ENCODE data around the gene ERBB2.
A peak's percentile ranks its signal among the peaks of the same experiment; 100 is the strongest.
"Not testable (repeated sequence)": the region's sequence is repeated elsewhere in the genome, so short reads cannot be mapped to it uniquely, and the experiment has no call there.

Gene ERBB2

DNA sequence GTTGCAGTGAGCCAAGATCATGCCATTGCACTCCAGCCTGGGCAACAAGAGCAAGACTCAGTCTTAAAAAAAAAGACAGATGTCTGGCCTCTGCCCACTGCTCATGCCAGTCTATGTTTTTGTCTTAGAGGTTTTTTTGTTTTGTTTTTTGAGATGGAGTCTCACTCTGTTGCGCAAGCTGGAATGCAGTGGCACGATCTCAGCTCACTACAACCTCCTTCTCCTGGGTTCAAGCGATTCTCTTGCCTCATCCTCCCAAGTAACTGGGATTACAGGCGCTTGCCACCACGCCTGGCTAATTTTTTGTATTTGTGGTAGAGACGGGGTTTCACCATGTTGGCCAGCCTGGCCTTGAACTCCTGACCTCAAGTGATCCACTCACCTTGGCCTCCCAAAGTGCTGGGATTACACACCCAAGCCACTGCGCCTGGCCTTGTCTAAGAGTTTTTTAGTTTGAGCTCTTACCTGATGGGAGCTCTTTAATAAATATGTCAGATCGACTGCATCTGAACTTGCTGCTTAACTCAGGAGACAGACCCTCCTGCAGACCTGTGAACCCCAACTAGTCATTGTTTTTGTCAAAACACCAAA, 48.7 kb downstream of the ERBB2 start:
- DNase-seq = not testable (repeated sequence)

DNA sequence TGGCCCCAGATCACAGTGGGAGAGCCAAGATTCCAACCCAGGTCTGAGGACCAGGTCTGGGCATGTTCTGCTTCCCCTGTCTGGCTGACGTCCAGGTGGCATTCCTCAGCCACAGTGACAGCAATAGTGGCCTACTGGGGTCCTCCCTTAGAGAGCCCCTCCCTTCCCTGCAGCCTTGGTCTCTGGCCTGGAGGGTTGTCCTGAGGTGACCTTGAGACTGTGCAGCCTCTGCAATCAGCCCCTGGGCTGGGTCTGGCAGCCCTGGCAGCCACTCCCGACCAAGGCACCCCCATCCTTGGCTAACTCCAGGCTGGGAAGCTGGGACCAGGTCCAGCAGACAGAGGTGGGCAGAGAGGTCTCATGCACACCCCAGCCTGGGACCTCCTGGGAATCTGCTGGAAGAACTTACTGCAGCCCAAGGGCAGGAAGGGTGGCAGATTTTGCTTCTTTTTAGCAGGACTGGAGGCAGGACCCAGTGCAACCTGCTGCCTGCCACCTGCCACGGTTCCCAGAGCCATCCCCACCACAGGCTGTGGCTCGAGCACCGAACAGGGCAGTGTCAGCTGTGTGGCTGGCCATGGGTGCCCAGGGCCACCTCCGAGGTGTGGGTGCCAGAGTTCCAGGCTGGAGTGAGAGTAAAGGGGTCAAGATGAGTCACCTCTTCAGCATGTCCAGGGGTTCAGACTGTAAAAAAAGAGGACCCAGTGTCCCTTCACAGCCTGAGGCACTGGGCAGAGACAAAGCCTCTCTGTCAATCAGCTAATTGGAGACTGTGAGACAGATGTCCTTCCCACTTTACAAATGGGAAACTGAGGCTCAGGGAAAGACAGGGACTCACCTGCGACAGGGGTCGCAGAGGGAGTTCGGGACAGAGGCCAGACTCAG, 50.5 kb downstream of the ERBB2 start:
- DNase-seq = peak; percentile 9

DNA sequence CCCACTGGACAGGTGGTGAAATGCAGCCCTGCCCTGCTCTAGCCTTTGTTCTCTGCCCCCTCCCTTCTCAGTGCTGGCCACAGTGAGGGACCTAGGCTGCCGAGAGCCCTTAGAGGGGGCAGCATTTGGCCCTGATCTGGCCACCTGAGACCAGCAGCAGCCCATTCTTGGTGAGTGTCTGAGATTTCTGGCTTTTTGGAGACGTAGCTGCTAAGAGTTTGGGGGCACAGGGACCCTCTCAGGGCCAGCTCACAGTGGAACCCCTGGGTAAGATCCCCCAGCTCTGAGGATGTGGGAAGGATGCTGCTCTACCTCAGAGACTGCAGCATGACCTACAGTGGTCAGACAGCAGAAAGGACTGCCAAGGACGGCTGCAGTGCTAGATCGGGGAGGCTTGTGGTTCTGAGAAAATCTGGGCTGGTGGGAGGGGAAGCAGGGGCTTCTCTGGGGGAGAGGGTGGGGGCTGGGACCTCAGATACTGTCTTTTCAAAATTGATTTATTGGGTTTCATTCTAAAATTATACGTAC, 51.2 kb downstream of the ERBB2 start:
- DNase-seq = no peak

DNA sequence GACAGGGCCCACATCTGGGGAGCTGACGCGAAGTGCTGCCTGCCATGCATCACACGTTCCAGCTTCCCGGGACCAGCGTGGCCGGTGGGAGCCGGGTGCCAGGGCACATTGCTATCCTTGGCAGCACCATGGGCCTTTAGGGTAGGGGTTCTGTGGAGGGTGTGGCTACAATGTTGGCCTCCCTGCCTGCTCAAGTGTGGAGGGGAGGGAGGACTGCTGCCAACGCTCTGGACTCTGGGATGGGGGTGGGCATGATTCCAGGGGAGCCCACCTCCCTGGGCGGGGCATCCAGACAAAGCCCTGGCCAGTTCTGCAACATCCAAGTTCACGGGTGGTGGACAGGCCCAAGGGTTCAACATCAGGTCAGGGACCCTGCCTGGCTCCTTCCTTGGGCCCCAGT, 51.8 kb downstream of the ERBB2 start:
- DNase-seq = no peak

DNA sequence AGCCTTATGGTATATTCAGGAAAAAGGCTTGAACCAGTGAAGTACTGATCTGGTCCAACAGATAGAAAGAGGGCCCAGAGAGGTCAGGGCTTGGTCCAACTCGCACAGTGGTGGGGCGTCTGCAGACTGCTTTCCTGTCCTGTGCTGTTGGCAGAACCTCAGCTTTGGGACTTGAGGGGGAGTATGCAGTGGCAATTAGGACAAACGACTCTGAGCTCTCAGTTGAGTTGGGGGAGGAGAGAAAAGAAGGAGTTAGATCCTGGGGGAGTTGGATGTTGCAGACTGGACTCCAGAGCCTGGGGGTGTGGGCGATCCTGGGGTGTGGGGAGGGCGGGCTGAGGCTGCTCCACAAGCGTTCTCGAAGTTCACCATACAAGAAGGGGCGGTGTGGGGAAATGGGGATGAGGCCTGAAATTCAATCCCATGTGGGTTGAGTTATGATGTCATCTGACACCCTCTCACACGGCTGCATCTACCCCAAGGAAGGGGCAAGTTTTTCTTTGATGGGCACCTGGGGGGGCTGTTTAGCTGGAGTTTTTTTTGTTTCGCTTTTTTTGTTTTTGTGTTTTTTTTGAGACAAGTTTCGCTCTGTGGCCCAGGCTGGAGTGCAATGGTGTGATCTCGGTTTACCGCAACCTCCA, 52.5 kb downstream of the ERBB2 start:
- no peak for DNase-seq

DNA sequence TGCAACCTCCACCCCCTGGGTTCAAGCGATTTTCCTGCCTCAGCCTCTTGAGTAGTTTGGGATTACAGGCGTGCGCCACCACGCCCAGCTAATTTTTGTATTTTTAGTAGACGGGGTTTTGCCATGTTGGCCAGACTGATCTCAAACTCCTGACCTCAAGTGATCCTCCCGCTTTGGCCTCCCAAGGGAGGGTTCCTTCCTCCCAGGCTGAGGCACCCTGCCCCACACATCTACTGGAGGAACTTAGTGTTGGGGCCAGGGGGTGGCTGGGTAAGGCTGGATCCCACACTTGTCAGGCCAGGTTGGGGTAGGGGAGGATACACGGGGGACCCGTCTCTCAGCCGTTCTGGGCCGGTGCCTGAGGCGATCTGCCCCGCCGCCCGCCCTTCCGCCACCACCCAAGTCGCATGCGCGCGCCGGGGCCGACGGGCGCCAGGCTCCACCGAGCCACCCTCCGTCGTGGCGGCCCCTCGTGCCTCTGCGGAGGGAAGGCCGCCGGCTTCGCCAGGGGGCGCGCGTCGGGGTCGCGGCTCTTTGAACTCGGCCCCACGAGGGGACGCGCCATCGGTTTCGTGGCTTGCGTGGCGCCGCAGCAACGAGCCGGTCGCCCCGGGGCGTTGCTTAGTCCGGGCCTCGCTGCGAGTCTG, 53.8 kb downstream of the ERBB2 start:
- peak; percentile 79 for DNase-seq

DNA sequence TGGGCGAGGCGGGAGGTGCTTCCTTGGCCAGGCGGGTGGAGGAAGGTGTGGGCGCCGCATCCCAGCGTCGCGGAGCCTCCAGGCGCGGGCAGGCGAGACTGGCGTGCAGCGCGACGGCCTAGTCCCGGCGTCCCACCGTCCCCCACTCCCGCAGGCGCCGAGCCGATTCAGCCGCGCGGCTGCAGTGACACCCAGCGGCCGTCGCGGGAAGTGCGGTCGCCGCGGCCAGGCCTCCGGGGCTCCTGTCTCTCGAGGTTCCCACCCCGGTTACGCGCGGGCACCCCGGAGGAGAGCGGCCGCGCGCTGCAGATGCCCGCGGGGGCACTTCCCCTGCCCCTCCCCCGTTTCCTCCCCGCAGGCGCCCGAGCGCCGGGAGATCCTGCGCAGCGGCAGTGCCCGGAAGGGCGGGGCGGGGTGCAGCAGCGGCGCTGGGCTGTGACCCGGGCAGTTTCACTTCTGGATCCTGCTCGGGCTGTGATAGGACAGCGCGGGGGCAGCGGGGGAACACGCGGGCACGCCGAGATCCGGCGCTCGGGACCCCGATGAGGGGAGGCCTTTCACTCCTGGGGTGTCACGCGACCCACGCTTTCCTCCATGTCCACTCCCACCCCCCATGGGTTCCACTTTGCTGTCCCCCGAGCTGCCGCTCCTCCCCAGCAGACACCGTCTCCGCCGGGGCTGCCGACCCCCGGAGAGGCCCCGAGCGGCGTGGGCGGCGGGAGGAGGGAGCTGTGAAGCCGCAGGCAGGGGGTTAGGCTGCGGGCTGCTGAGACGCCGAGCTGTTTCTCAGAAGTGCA, 54.5 kb downstream of the ERBB2 start:
- peak; percentile 94 for DNase-seq

DNA sequence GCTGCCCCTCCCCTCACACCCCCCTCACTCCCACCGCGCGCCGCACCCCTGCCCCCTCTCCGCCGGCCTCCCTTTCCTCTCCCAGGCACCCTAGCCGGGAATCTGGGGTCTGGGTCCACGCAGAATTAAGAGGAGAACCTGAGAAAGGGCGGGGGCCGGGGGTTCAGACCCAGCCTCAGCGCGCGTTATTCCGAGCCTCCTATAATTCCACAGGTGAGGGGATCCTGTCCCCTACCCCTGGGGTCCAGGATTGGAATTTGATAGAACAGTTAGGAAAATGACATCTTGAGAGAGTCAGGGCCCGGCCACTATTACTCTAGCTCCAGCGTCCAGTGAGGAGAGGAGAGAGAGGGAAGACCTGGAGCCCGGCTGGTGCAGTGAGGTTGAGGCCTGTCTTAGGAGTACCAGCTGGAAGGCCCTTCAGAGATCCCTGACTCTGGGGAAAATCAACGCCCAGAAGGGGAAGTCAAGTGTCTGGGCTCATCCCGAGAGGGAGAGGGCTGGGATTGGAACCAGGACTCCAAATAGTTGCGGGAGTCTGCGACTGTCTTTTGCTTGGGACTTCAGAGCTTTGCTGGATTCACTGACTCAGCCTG, 55.2 kb downstream of the ERBB2 start:
- DNase-seq = no peak

DNA sequence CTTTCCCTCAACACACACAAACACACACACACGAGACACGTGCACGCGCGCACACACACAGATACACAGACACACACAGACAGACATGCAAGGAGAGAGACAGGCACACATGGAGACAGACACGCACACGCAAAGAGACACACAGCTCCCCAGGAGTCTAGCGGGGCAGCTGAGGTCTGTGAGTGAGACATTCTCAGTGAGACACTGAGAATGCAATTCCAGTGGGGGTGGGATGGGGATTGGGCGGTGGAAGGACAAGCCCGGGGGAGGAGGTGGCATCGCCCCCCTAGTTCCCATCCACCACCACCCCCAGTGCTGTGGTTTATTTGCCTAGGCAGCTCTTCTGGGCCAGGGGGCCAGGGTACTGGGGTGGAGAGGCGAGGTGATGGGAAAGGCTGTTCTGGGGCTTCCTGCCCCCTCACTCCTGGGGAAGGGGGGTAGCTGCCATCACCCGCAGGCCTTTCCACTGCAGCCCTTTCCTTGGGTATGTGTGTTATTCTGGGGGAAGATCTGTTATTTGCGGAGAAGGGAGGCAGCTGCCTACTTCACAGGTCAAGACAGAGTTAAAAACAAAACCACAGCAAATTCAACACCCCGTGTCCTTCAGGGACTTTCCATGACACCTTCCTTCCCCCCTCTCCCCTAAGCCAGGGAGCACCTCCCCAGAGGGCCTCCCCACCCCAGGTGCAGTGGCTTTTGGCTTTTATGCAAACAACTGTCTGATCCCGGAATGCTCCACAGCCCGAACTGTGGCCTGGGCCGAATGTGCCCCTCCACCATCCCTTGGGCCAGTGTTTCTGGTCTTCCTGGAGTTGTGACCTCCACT, 55.9 kb downstream of the ERBB2 start:
- peak; percentile 61 for DNase-seq

DNA sequence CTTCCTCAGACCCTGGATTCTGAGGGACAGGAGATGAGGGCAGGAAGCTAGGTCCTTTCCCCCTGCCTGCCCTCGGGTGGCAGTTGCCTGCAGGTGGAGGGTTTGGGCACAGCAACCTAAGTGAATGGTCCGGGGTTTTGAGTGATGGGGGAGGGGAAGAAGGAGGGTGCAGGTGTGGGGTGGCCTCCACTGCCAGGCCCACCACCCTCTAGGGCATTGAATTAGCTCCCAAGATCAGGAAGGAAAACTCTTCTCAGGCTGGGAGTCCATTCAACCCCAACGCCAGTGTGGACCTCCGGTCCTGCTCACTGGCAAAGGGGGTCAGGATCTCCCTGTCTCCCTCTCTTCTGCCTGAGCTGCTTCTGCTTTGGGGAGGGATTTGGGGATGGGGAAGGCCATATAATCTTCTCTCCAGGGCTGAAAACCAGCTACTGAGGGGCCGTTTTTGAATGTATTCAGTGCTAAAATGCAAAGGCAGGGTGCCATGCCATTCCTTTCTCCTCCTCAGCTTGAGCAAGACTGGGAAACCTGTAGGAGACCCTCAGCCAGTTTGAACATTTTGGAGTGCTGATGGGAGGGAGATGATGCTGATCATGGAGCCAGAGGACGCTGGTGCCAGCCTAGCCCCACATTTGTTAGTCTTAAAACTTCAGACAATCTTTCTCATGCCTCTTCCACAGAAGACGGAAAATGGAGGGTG, 56.7 kb downstream of the ERBB2 start:
- no peak for DNase-seq

DNA sequence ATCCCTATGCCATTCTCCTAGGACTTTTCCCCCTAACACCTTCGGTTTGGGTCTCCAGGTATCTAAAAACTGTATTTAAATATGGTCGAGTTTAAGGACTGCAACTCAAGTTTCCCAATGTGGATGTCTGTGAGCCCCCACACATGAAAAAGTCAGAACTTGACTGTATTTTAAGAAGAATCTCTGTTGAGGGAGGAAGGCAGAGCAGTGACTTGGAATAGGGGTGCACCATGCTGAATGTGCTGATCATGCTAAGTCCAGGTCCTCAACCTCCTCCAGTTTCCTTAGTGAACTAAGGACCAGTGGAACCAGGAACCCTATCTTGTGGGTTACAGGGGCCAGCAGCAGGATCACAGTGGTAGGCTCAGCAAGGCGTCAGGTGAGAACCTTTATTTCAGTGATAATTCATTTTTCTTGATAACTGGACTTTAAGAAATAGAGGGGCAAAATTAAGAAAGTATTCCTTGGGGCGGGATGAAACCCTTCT, 57.4 kb downstream of the ERBB2 start:
- DNase-seq = no peak

DNA sequence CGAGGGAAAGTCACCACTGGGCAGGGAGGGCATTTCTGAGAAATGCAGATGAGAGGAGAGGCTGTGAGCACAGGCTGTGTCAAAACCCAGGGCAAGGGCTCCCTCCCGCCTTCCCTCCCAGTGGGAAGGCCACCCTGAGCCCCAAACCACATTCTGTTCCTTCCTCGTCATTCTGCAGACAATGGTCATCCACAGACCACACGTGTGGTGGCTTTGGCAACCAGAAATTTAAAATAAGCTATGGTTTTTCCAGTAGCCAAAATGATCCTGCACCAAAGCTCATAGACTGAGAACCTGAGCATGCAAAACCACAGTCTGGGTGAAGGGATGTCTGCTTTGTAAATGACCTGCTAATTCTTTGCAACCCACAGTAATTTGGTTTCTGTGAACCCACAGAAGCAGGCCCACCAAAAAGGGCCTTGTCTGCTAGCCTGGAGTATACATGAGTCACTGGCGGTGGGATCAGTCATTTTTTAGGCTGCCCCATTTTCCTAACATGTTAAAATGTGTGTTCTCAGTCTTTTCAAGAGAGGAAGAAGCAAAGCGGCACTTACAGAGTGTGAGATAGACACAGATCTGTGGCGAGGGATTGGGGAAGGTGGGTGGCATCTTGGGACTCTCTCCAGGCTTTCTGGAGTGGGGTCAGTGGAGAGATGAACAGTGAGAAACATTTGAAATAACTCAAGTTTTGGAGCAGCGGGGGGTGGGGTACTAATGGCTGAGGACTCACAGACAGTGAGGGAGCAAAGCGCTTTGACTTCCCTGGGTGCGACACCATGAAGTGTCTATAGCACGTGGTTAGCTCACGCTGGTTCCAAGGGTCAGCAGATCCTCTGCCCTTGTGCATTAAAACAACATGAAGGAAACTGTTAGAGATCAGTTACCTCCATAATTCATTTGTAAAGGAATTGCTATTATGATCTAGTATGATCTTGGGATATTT, 58.3 kb downstream of the ERBB2 start:
- peak; percentile 59 for DNase-seq

DNA sequence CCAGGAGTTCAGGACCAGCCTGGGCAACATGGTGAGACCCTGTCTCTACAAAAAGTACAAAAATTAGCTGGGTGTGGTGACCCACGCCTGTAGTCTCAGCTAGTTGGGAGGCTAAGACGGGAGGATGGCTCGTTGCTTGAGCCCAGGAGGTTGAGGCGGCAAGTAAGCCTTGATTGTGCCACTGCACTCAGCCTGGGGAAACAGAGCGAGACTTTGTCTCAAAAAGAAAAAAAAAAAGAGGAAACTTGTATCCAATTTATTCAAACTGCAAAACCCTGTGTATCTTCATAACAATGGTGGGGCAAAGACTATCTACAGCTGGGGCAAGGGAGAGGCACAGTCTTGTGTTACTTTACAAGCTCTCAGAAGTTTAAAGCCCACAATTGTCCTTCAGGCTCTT, 59.3 kb downstream of the ERBB2 start:
- DNase-seq = no peak

DNA sequence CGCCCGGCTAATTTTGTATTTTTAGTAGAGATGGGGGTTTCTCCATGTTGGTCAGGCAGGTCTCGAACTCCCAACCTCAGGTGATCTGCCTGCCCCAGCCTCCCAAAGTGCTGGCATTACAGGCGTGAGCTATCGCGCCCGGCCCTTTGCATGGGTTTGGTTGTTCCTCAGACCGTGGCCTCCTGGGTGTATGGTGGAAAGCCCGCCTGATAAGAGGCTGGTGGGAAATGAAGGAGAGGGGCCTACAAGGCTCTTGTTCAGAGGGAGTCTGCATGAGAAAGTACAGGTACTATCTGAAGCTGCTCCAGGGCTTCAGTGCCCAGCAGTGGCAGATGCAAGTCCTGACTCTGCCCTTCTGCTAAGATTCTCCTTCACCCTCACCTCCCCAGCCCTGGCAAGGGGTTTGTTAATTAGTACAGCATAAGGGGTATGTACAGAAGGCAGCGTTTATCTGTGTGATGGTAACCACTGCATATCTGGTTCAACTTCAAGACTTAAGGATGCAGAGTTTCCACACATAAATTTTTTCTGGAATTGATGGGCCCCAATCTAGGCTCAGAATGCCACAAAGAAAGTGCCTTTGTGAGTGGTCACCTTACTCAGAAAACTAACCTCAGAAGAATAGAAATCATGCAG, 62.1 kb downstream of the ERBB2 start:
- no peak for DNase-seq

DNA sequence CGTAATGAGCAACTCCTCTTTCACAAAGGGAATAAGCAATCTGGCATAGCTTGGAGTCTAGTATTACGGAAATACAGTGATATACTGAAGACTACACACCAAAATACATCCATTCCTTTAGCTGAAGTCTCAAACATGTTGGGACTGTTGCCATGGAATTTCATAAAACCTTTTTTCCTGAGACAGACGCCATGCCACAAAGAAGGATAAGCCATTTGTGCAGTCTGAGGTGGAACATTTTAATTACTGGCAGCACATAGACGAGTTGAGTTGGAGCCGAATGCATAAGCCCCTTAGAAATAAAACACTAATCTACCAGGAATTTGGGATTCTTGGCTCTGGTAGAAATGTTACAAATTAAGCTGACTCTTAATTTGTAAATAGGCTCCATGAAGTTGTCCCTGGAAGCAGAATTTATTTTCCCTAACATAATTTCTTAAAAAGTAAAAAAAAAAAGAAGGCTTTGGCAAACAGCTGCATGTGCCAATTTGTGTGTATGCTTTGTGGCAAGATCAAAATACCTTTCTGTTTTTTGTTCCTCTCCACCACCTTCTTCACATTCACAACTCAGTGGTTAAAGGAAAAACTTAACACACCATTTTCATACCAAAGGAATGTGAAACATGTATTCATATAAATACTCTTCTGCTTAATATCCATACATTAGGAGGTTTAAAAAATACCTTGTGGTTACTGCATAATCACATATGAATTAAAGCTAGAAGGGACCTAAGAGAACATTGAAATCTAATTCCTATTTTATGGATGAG, 63.4 kb downstream of the ERBB2 start:
- no peak for DNase-seq

DNA sequence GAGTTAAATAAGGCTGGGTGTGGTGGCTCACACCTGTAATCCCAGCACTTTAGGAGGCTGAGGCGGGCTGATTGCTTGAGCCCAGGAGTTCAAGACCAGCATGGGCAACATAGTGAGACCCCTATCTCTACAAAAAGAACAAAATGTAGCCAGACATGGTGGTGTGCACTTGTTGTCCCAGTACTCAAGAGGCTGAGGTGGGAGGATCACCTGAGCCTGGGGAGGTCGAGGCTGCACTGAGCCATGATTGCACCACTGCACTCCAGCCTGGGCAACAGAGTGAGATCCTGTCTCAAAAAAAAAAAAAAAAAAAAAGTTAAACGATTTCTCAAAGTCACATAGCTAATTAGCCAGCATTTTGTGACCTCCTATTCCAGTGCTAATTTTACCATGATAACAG, 64.3 kb downstream of the ERBB2 start:
- not testable (repeated sequence) for DNase-seq

DNA sequence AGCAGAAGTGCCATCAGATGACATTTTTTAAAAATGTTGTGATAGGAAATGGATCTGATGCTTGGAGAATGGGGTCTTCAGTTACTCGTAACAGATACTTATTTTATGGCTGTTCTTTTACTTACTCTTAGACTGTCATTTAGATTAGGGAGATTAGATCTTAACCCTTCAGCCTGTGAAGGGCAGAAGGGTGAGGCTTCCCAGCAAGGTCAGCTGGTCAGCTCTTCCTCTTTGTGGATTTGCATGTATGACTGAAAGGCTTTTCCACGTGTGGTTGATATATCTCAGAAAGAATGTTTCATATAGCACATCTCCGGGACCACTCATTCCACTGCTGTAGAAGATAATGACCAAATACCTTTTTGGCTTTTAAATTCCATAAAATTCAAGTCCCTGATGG, 65.3 kb downstream of the ERBB2 start:
- no peak for DNase-seq

DNA sequence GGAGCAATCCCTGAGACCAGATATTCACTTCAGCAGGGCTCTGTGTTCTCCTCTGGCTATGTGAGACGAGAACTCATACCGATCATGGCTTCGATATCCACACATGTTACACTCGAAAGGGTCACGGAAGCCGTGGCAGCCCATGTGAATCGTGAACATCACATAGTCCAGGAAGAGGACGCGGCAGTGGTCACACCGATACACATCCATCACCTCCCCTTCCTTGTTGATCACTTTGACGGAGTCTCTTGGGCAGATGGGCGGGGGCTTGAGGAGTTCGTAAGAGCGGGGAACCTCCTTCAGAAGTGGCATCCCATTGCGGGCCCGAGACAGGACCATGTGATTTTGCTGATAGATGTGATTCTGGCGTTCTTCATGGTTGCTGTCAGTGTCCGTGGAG, 65.9 kb downstream of the ERBB2 start:
- no peak for DNase-seq
